ENCODE measurements around the gene CTAGE9.

DNA sequence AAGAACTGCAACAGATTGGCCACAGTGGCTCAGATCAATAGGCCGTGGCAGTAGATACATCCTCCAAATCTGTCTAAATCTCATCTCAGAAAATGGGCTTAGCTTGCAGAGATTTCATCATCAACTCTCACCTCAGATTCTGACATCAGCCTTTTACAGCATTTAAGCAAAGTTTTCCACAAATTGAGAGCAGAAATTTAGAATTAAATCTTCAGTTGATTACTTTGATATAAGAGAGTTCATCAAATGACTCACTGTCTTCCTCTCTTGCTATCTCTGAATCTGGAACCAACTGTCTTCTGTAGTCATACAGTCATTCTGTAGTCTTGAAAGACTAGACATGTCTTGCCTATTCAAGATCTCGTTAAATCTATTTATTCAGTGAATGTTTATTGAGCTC, 45.2 kb upstream of the CTAGE9 start:
- TF ChIP-seq CTCF (IDR thresholded peaks at IDR 0.05; ENCODE audit: control extremely low read depth in 1 of 3, insufficient read depth in 1 of 3, low read depth in 1 of 3, low read length in 3 of 3), result no peak
- no peak for TF ChIP-seq POLR2A (IDR thresholded peaks at IDR 0.05; ENCODE audit: control extremely low read depth in 1 of 2, low read depth in 2 of 2, low read length in 2 of 2)
- TF ChIP-seq NANOG (IDR thresholded peaks at IDR 0.05; ENCODE audit: insufficient read depth, low read depth, low read length, poor library complexity, severe bottlenecking), result no peak
- TF ChIP-seq RXRA (IDR thresholded peaks at IDR 0.05; ENCODE audit: insufficient read depth, low read depth, low read length), result no peak
- TF ChIP-seq TAF1 (IDR thresholded peaks at IDR 0.05; ENCODE audit: low read depth, low read length), result no peak
- TF ChIP-seq ATF3 (IDR thresholded peaks at IDR 0.05; ENCODE audit: insufficient read depth, low read depth, low read length), result no peak
- no peak for TF ChIP-seq EZH2 (IDR thresholded peaks at IDR 0.05; ENCODE audit: low read depth, low read length, severe bottlenecking)
- TF ChIP-seq JUND (IDR thresholded peaks at IDR 0.05; ENCODE audit: low read length), result no peak
- TF ChIP-seq ASH2L (IDR thresholded peaks at IDR 0.05; ENCODE audit: low read length), result no peak
- TF ChIP-seq SIN3A (conservative IDR thresholded peaks at IDR 0.05 in 1 of 2, IDR thresholded peaks at IDR 0.05 in 1 of 2; ENCODE audit: low read depth in 1 of 2, low read length in 2 of 2), result no peak
- no peak for TF ChIP-seq POLR2AphosphoS5 (IDR thresholded peaks at IDR 0.05; ENCODE audit: low read depth, low read length)
- no peak for TF ChIP-seq GABPA (IDR thresholded peaks at IDR 0.05; ENCODE audit: borderline replicate concordance, insufficient read depth, low read length)
- no peak for TF ChIP-seq FOSL1 (IDR thresholded peaks at IDR 0.05; ENCODE audit: insufficient read depth, low read depth, low read length)
